Heart left ventricle (tissue), 16 donors: ENCODE measurements around the gene TNNC2. TPM values are rescaled to one million over a fixed set of nuclear protein-coding genes. Genes with fewer than 3 reads are reported as not detected.
A peak's percentile ranks its signal among the peaks of the same experiment; 100 is the strongest.

ENCODE experiments used
- ATAC-seq, 4 donors: fragments of 200-7000 bp; cut with Tn5 transposase; one replicate each; pipeline ENCODE4 v1.9.1; 2020 to 2022; ENCODE audit warnings: moderate library complexity in 4 of 4, mild to moderate bottlenecking in 3 of 4, moderate number of reproducible peaks in 1 of 4
- DNase-seq, 5 donors: peaks; one replicate each; pipeline ENCODE4 v3.0.0-alpha.2; 2020
- H3K27ac ChIP-seq, 12 donors: fragments of 200-600 bp; sonication (generic) in 4 of 12; one replicate each; pipeline versions ENCODE4 v1.5.0 to v1.8.0; 2016 to 2022; ENCODE audit warnings: mild to moderate bottlenecking in 2 of 12
- H3K27me3 ChIP-seq, 9 donors: fragments of 200-600 bp; sonication (generic) in 2 of 9; one replicate each; pipeline versions ENCODE4 v1.5.1 to v1.8.0; 2016 to 2022; ENCODE audit warnings: mild to moderate bottlenecking in 3 of 9
- H3K36me3 ChIP-seq, 9 donors: fragments of 200-600 bp; sonication (generic) in 2 of 9; one replicate each; pipeline versions ENCODE4 v1.5.0 to v1.8.0; 2018 to 2022; ENCODE audit warnings: mild to moderate bottlenecking in 2 of 9
- H3K4me1 ChIP-seq, 12 donors: fragments of 200-600 bp; sonication (generic) in 4 of 12; one replicate each; pipeline versions ENCODE4 v1.5.0 to v1.8.0; 2016 to 2022; ENCODE audit warnings: mild to moderate bottlenecking in 3 of 12
- H3K4me3 ChIP-seq, 12 donors: fragments of 200-600 bp; sonication (generic) in 4 of 12; one replicate each; pipeline versions ENCODE4 v1.5.0 to v1.8.0; 2017 to 2022; ENCODE audit warnings: mild to moderate bottlenecking in 9 of 12, moderate library complexity in 4 of 12
- H3K9me3 ChIP-seq, 12 donors: fragments of 200-600 bp; sonication (generic) in 4 of 12; one replicate each; pipeline versions ENCODE4 v1.5.0 to v1.8.0; 2016 to 2022; ENCODE audit warnings: mild to moderate bottlenecking in 1 of 12
- POLR2A ChIP-seq, 2 donors: fragments of 450-650 bp; IDR thresholded peaks; one replicate each; pipeline ENCODE4 v1.6.1; 2017; ENCODE audit warnings: antibody characterized with exemption in 2 of 2, mild to moderate bottlenecking in 2 of 2, moderate library complexity in 2 of 2
- WGBS, 4 donors: extraction: QIAGEN DNeasy Blood & Tissue Kit in 2 of 4; methylation state at CpG; one replicate each; pipeline versions ENCODE4 v1.1.5 to v1.1.7; 2013 to 2018; 5-methylcytosine and 5-hydroxymethylcytosine counted together
- intact Hi-C, 10 donors: fragments of 100-400 bp; cut with DNase I; formaldehyde crosslinking; loops; one replicate each; pipeline versions ENCODE4 v1.11.1 to v1.14.2; 2022
- polyA plus RNA-seq, 2 donors: library from polyadenylated mRNA; stranded (reverse); fragments of 200-250 nt; gene quantifications; one replicate each; pipeline ENCODE4 v1.2.3, GENCODE V29; 2013
- total RNA-seq, 9 donors: library from RNA; depleted of rRNA in 2 of 9; stranded (reverse); fragments of >200 nt in 2 of 9; fragmentation: NEBNext Ultra II Directional in 3 of 9; extraction: Animal tissue kit (Norgen Biotek cat#: 25700) in 3 of 9; gene quantifications; one replicate each; pipeline versions ENCODE4 v1.1.0 to v1.2.4, GENCODE V29; 2016 to 2023
- TF ChIP-seq, protein P1 (sequence below), 12 donors: fragments of 200-600 bp; sonication (generic) in 4 of 12; IDR thresholded peaks; one replicate each; pipeline versions ENCODE4 v1.5.0 to v1.8.0; 2018 to 2022; ENCODE audit warnings: antibody characterized with exemption in 12 of 12, mild to moderate bottlenecking in 5 of 12
- donor health status: ischemic (EF 13 %, LVEDD 7.1; RV severe dilation, severe dysfunction).
- donor health status: healthy with polysubstance abuse.
- donor health status: DM: no; HTN: yes; CAD: no.
- donor health status: DM: no; HTN: no; CAD: no.
- donor health status: ischemic (EF 25% LVEDD 6.9; RV normal size, moderate dysfunction).
- donor health status: ischemic (EF 25% LVEDD 5.7; RV mildly dilated, moderate dysfunction).
- donor health status: healthy.
- donor health status: DM: yes; HTN: yes; CAD: no.
- donor health status: ischemic (EF 35%, LVEDD 5.7; RV mildly dilated, moderate dysfunction).
- donor health status: nonischemic (EF 11% LVEDD 7.7; RV severe dilation, severe dysfunction).
- donor health status: DM: yes; HTN: yes; CAD: no.
- donor health status: PGD.
- donor health status: ischemic (EF 29% LVEDD 5.4; RV normal size, mild dysfunction).
- donor health status: nonischemic (EF 23%, LVEDD 6.1; RV moderate dilation, normal function).

Gene TNNC2
- total and polyA plus RNA-seq, 11 donors: 0.14 to 0.30 TPM; not detected in 9

DNA sequence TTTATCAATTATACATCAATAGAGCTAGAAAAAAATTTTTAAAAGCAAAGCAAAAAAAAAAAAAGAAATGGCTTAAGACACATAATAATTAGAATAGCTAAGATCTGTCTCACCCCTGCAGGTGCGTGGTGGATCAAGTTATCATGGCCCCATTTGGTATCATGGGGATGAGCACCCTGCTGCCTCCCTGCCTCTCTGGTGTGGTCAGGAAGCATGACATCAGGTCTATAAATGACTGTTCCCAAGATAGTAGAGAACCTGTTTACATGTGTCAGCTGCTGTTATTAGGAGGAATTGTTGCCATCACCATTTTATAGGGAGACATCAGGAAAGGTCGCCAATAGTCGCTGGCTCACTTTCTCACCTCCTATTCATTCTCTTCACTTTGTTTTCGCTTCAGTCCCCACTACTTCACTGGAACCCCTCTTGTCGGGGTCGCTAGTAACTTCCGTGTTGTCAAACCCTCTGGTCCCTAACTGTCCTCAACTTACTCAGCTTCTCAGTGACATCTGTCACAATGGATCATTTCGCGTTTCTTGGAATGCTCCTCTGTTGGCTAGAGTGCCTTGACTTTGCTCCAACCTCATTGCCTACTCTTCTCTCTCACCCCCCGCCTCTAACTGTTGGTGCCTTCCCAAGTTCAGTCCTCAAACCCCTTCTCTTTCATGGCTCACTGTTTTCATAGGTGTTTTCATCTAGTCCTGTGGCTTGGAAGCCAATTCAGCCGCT, 30.6 kb downstream of the TNNC2 start:
- no peak overlapping the region for H3K4me3 ChIP-seq
- H3K36me3 ChIP-seq: peaks cover 0 to 55% (median 48%) of the 10 kb centered on the region in 9 donors
- no peaks in the 10 kb centered on the region for H3K27me3 ChIP-seq
- WGBS, 4 donors: 84 to 89% (median 86%) methylated on average over 11 of the region's 11 CpGs
- H3K4me1 ChIP-seq: peaks cover 0 to 27% (median 14%) of the 10 kb centered on the region in 12 donors
- no peaks in the 10 kb centered on the region for H3K9me3 ChIP-seq
- TF ChIP-seq, protein P1, sequence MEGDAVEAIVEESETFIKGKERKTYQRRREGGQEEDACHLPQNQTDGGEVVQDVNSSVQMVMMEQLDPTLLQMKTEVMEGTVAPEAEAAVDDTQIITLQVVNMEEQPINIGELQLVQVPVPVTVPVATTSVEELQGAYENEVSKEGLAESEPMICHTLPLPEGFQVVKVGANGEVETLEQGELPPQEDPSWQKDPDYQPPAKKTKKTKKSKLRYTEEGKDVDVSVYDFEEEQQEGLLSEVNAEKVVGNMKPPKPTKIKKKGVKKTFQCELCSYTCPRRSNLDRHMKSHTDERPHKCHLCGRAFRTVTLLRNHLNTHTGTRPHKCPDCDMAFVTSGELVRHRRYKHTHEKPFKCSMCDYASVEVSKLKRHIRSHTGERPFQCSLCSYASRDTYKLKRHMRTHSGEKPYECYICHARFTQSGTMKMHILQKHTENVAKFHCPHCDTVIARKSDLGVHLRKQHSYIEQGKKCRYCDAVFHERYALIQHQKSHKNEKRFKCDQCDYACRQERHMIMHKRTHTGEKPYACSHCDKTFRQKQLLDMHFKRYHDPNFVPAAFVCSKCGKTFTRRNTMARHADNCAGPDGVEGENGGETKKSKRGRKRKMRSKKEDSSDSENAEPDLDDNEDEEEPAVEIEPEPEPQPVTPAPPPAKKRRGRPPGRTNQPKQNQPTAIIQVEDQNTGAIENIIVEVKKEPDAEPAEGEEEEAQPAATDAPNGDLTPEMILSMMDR (IDR thresholded peaks at IDR 0.05): no peak
- ATAC-seq: peak in 3 of 4 donors; percentile 26 to 55 (median 47)
- DNase-seq: no peak
- H3K27ac ChIP-seq: peak overlapping the region in 8 of 12 donors; percentile 5 to 78 (median 50)
- intact Hi-C loops: loop anchor here in 2 of 10 donors (10.0 kb wide), 2 partner anchors 178 to 452 kb away; partner anchors contain the start of genes ZNF335 (in 2 of the 2) and SDC4 (in 1 of the 2)

DNA sequence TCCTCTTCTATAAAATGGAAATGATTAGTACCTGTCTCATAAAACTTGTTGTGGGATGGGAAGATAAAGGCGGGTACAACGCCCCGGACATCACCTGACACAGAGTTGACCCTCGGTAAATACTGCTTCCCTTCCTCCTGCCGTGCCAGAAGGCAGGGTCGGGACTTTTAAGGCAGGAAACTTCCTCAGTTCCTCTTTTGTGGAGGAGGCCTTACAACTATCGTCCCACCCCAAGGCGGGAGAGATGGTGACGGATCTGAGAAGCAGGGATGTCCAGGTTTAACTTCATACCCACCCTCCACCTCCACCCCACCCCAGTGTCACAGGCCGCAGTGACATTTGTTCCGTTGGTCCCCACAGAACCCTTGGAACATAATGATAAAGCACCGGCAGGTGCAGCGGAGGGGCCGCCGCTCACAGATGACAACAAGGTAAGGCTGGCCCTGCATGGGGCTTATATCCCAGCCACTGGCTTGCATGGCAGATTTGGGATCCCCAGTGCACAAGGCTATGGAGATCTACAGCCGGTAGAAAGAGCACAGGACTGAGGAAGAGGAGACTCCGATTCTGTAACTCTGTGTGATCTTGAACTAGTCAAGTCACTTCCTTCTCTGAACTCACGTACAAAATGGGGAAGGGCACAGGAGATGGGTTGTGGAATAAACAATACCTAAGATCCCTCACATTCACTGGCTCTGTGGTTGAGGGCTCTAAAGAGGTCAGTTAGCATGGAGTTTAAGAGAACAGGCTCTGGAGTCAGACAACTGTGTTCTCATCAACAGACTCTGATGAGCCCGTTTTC, 34.6 kb downstream of the TNNC2 start:
- TF ChIP-seq, protein P1 (IDR thresholded peaks at IDR 0.05): no peak
- TF ChIP-seq POLR2A (IDR thresholded peaks at IDR 0.05): no peak
- no peaks in the 10 kb centered on the region for H3K9me3 ChIP-seq
- ATAC-seq (peak in 3 of 4 donors; percentile 7 to 40 (median 33)), DNase-seq (peak in 2 of 5 donors; percentile 20 to 39)
- peaks cover 0 to 42% (median 36%) of the 10 kb centered on the region in 9 donors for H3K36me3 ChIP-seq
- peak overlapping the region; percentile 73 to 99 (median 88) for H3K4me3 ChIP-seq
- peak overlapping the region; percentile 70 to 97 (median 92) for H3K27ac ChIP-seq
- peaks cover 0 to 24% (median 13%) of the 10 kb centered on the region in 12 donors for H3K4me1 ChIP-seq
- 26 to 34% (median 29%) methylated on average over 19 of the region's 19 CpGs for WGBS, 4 donors
- H3K27me3 ChIP-seq: no peaks in the 10 kb centered on the region
- intact Hi-C loops: loop anchor here in 2 of 10 donors (10.0 kb wide), 2 partner anchors 182 to 448 kb away; partner anchors contain the start of genes ZNF335 (in 2 of the 2) and SDC4 (in 1 of the 2)

DNA sequence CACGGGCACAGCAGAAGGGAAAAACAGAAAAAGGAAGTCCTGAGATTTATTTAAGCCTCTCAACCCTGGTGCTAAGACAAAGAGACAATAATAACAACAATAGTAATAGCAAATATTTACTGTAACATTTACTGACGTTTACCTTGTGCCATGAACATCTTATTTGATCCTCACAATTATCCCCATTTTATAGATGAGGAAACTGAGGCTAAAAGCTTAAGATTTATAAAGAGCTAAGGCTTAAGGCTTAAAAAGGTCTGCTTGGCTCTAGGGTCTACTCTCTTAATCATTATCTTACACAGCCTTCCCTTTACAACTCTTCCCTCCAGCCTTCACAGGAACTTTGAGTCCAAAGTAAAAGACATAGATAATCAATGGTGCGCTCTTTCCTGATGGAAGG, 38.8 kb downstream of the TNNC2 start:
- TF ChIP-seq, protein P1 (IDR thresholded peaks at IDR 0.05): no peak
- no peak for TF ChIP-seq POLR2A (IDR thresholded peaks at IDR 0.05)
- ATAC-seq (no peak), DNase-seq (no peak)
- 58 to 70% (median 59%) methylated on average over 3 of the region's 3 CpGs for WGBS, 4 donors
- Histone ChIP-seq H3K36me3 (peaks cover 0 to 4% (median 0%) of the 10 kb centered on the region in 9 donors), H3K4me3 (no peak overlapping the region), H3K9me3 (no peaks in the 10 kb centered on the region), H3K4me1 (peaks cover 0 to 26% (median 10%) of the 10 kb centered on the region in 12 donors), H3K27me3 (no peaks in the 10 kb centered on the region), H3K27ac (no peak overlapping the region)
- intact Hi-C loops: no loop called here
